K562 (cell line): ENCODE measurements around the gene TMEFF1. TPM values are rescaled to one million over a fixed set of nuclear protein-coding genes. Genes with fewer than 3 reads are reported as not detected.

ENCODE experiments used
- DDX20 ChIP-seq: fragments of 450-650 bp; IDR thresholded peaks from 2 replicates; pipeline ENCODE4 v1.6.1; 2016; ENCODE audit warnings: missing genetic modification characterization, low read depth, mild to moderate bottlenecking, missing compliant biosample characterization, moderate library complexity
- E2F4 ChIP-seq: sonication (generic); formaldehyde crosslinking; IDR thresholded peaks from 2 replicates; pipeline ENCODE4 v1.8.0; 2022; ENCODE audit warnings: mild to moderate bottlenecking, low read depth, missing genetic modification reagents
- EGR1 ChIP-seq: fragments of 450-650 bp; conservative IDR thresholded peaks from 2 replicates; pipeline ENCODE4 v1.6.1; 2017; ENCODE audit warnings: mild to moderate bottlenecking
- ETV6 ChIP-seq, 3 experiments: fragments of 150-350 bp in 1 of 3; sonication (generic) in 1 of 3; formaldehyde crosslinking in 1 of 3; IDR thresholded peaks; 2 replicates each; pipeline versions ENCODE4 v1.6.1 to v1.8.0; 2014 to 2022; ENCODE audit warnings: borderline replicate concordance in 2 of 3, low read depth in 2 of 3, antibody characterized with exemption in 1 of 3, low read length in 1 of 3, mild to moderate bottlenecking in 1 of 3, missing genetic modification reagents in 1 of 3
- STAT6 ChIP-seq: sonication (generic); formaldehyde crosslinking; IDR thresholded peaks from 2 replicates; pipeline ENCODE4 v1.8.1; 2023; ENCODE audit warnings: mild to moderate bottlenecking, missing genetic modification reagents
- TRIM25 ChIP-seq: fragments of 450-650 bp; IDR thresholded peaks from 2 replicates; pipeline ENCODE4 v1.7.0; 2016; ENCODE audit warnings: borderline replicate concordance
- polyA plus RNA-seq, 8 experiments: library from polyadenylated mRNA; depleted of rRNA in 4 of 8; stranded (reverse) in 5 of 8; unstranded in 3 of 8; fragments of >200 nt; fragmentation: Nextera tagmentation in 2 of 8; fragmentation: Illumina TruSeq in 1 of 8; extraction: Ambion mirVana in 2 of 8; extraction: Trizol in 1 of 8; gene quantifications; 2 replicates each; pipeline versions ENCODE4 v1.2.1 to v1.2.3, GENCODE V29; 2011 to 2014; ENCODE audit warnings: inconsistent platforms in 1 of 8, missing spikeins in 1 of 8
- total RNA-seq, 7 experiments: library from RNA; depleted of rRNA in 6 of 7; stranded (reverse); fragments of >200 nt in 6 of 7; fragmentation: Illumina TruSeq in 2 of 7; extraction: Trizol in 2 of 7; gene quantifications; 2 replicates each; pipeline versions ENCODE4 v1.2.1 to v1.2.3, GENCODE V29; 2011 to 2021; ENCODE audit warnings: low replicate concordance in 1 of 7

Gene TMEFF1
- total and polyA plus RNA-seq, 9 of the 15 experiments (the other 6 are each of a cell fraction or from before 2014, with no cell fraction given) = 0.07 to 1.1 (median 0.28) TPM; not detected in 2

- TF ChIP-seq TRIM25 = no peak
- TF ChIP-seq ETV6 (IDR thresholded peaks at IDR 0.05; ENCODE audit: borderline replicate concordance in 1 of 2, low read depth in 2 of 2, low read length in 1 of 2) = no peak
- TF ChIP-seq ETV6 (CRISPR knock-in tag; IDR thresholded peaks at IDR 0.05; ENCODE audit: borderline replicate concordance) = no peak
- no peak for TF ChIP-seq STAT6
- TF ChIP-seq DDX20 (tag) = no peak
- no peak for TF ChIP-seq EGR1
- no peak for TF ChIP-seq E2F4 (CRISPR knock-in tag)
Measured at GRCh38 chr9:100486479-100487176, 13.7 kb downstream of the TMEFF1 start (continued).
